Measurements from ENCODE around the gene TIAM2. TPM values are rescaled to one million over a fixed set of nuclear protein-coding genes. Genes with fewer than 3 reads are reported as not detected.

The TIAM2 gene
- total RNA-seq, 1 donor from 2014 or later = 2.4 TPM

GRCh38 chr6:155030148-155030720 is 35.1 kb downstream of the TIAM2 start:
- FAIRE-seq (no peak), DNase-seq (ENCODE audit: low read depth) (no peak)
- no peak for TF ChIP-seq CTCF (IDR thresholded peaks at IDR 0.05; ENCODE audit: insufficient read depth, low read length, severe bottlenecking)
- Histone ChIP-seq H3K27me3 (ENCODE audit: control insufficient read depth, insufficient read depth, low read length) (no peaks in the 10 kb centered on the region), H3K36me3 (ENCODE audit: control insufficient read depth, insufficient read depth, low read length) (no peaks in the 10 kb centered on the region), H3K4me3 (ENCODE audit: low read depth, low read length) (no peak overlapping the region)

GRCh38 chr6:155031091-155031490 is 36.0 kb downstream of the TIAM2 start:
- Histone ChIP-seq H3K36me3 (ENCODE audit: control insufficient read depth, insufficient read depth, low read length) (no peaks in the 10 kb centered on the region), H3K4me3 (ENCODE audit: low read depth, low read length) (no peak overlapping the region), H3K27me3 (ENCODE audit: control insufficient read depth, insufficient read depth, low read length) (no peaks in the 10 kb centered on the region)
- no peak for TF ChIP-seq CTCF (IDR thresholded peaks at IDR 0.05; ENCODE audit: insufficient read depth, low read length, severe bottlenecking)
- DNase-seq (ENCODE audit: low read depth) (peak; percentile 83), FAIRE-seq (no peak)

- DNase-seq (ENCODE audit: low read depth) = peak; percentile 50
- no peaks in the 10 kb centered on the region for H3K27me3 ChIP-seq (ENCODE audit: control insufficient read depth, insufficient read depth, low read length)
- H3K4me3 ChIP-seq (ENCODE audit: low read depth, low read length) = no peak overlapping the region
- H3K36me3 ChIP-seq (ENCODE audit: control insufficient read depth, insufficient read depth, low read length) = no peaks in the 10 kb centered on the region
- no peak for TF ChIP-seq CTCF (IDR thresholded peaks at IDR 0.05; ENCODE audit: insufficient read depth, low read length, severe bottlenecking)
- no peak for FAIRE-seq
Measured at GRCh38 chr6:155033021-155033791, 38.1 kb downstream of the TIAM2 start.

- Histone ChIP-seq H3K4me3 (ENCODE audit: low read depth, low read length) (no peak overlapping the region), H3K27me3 (ENCODE audit: control insufficient read depth, insufficient read depth, low read length) (no peaks in the 10 kb centered on the region), H3K36me3 (ENCODE audit: control insufficient read depth, insufficient read depth, low read length) (no peaks in the 10 kb centered on the region)
- DNase-seq (ENCODE audit: low read depth) (no peak), FAIRE-seq (no peak)
- TF ChIP-seq CTCF (IDR thresholded peaks at IDR 0.05; ENCODE audit: insufficient read depth, low read length, severe bottlenecking) = no peak
Measured at GRCh38 chr6:155036907-155037306, 41.8 kb downstream of the TIAM2 start.

- no peak for DNase-seq (ENCODE audit: low read depth)
- H3K36me3 ChIP-seq (ENCODE audit: control insufficient read depth, insufficient read depth, low read length) = no peaks in the 10 kb centered on the region
- no peak for TF ChIP-seq CTCF (IDR thresholded peaks at IDR 0.05; ENCODE audit: insufficient read depth, low read length, severe bottlenecking)
- no peak overlapping the region for H3K4me3 ChIP-seq (ENCODE audit: low read depth, low read length)
- no peaks in the 10 kb centered on the region for H3K27me3 ChIP-seq (ENCODE audit: control insufficient read depth, insufficient read depth, low read length)
- FAIRE-seq = peak; percentile 18
Measured at GRCh38 chr6:155038104-155038503, 43.0 kb downstream of the TIAM2 start.
